ENCODE data around the gene KCNK1.

KCNK1 gene

GRCh38 chr1:233689017-233689747 lies 75.3 kb downstream of the KCNK1 start:
- H3K4me3 ChIP-seq (ENCODE audit: low read length) = no peak overlapping the region
- no peak for DNase-seq (ENCODE audit: low read depth)
- TF ChIP-seq CTCF (conservative IDR thresholded peaks at IDR 0.05; ENCODE audit: low read length) = no peak

- DNase-seq (ENCODE audit: low read depth) = no peak
- H3K4me3 ChIP-seq (ENCODE audit: low read length) = no peak overlapping the region
- TF ChIP-seq CTCF (conservative IDR thresholded peaks at IDR 0.05; ENCODE audit: low read length) = no peak
Observed at GRCh38 chr1:233689748-233690254, 75.9 kb downstream of the KCNK1 start.

- no peak for TF ChIP-seq CTCF (conservative IDR thresholded peaks at IDR 0.05; ENCODE audit: low read length)
- DNase-seq (ENCODE audit: low read depth) = no peak
Observed at GRCh38 chr1:233695901-233696300, 82.0 kb downstream of the KCNK1 start.

GRCh38 chr1:233700338-233700737 lies 86.4 kb downstream of the KCNK1 start:
- DNase-seq (ENCODE audit: low read depth) = no peak
- no peak for TF ChIP-seq CTCF (conservative IDR thresholded peaks at IDR 0.05; ENCODE audit: low read length)
- H3K4me3 ChIP-seq (ENCODE audit: low read length) = no peak overlapping the region

More at GRCh38 chr1:233695901-233696300, 82.0 kb downstream of the KCNK1 start:
- H3K4me3 ChIP-seq (ENCODE audit: low read length) = no peak overlapping the region

- no peak for DNase-seq (ENCODE audit: low read depth)
Observed at GRCh38 chr1:233704170-233704897, 90.4 kb downstream of the KCNK1 start.

GRCh38 chr1:233704898-233705723 lies 91.2 kb downstream of the KCNK1 start:
- TF ChIP-seq CTCF (conservative IDR thresholded peaks at IDR 0.05; ENCODE audit: low read length) = no peak
- DNase-seq (ENCODE audit: low read depth) = no peak
- no peak overlapping the region for H3K4me3 ChIP-seq (ENCODE audit: low read length)

More at GRCh38 chr1:233704170-233704897, 90.4 kb downstream of the KCNK1 start:
- H3K4me3 ChIP-seq (ENCODE audit: low read length) = no peak overlapping the region
- no peak for TF ChIP-seq CTCF (conservative IDR thresholded peaks at IDR 0.05; ENCODE audit: low read length)
